GM18498 (cell line): ENCODE data around the gene POLA2.
A peak's percentile ranks its signal among the peaks of the same experiment; 100 is the strongest.

Experiments
- ATAC-seq: cut with Tn5 transposase; IDR thresholded peaks from one replicate; pipeline ENCODE4 v1.9.1; 2021; ENCODE audit warnings: mild to moderate bottlenecking, moderate library complexity; ENCODE audit not compliant: unreplicated experiment

The POLA2 gene

DNA sequence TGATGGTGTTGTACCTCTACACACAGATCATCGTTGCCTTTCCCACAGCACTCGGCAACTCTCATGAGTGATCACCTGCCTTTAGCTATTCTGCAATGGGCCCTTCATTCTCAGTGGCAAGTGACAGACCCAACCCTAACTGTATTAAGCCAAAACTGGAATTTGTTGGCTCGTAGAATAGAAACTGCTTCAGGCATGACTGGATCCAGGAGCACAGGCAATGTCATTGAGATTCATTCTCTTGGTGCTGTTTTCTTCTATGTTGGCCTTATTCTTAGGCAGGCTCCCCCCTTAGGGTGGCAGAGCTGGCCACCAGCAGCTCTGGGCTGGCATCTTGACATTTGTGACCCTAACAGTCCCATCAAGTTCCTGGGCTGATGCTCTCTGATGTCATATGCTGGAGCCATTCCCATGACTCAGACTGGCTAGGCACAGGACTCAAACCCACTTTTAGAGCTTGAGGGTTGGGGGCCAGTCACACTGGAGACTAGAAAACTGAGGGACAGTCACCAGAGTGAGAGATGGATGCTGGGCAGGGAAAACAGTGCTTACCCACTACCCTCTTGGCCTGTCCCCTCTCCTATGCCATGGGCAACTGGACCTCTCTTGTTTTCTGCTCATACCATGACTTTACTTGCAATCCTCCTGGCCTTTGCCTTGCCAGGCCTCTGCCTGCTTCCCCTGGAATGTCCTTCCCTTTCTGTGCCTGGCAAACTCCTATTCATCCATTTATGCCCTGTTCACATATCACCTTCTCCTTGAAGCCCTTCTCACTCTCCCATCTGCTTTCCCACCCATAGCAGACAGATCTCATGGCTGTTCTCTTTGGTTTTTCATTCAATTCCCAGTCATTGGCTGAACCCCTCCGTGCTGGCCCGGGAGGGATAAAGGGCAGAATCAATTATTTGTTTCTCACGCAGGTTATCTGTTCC is 45.8 kb downstream of the POLA2 start:
- ATAC-seq, result no peak

DNA sequence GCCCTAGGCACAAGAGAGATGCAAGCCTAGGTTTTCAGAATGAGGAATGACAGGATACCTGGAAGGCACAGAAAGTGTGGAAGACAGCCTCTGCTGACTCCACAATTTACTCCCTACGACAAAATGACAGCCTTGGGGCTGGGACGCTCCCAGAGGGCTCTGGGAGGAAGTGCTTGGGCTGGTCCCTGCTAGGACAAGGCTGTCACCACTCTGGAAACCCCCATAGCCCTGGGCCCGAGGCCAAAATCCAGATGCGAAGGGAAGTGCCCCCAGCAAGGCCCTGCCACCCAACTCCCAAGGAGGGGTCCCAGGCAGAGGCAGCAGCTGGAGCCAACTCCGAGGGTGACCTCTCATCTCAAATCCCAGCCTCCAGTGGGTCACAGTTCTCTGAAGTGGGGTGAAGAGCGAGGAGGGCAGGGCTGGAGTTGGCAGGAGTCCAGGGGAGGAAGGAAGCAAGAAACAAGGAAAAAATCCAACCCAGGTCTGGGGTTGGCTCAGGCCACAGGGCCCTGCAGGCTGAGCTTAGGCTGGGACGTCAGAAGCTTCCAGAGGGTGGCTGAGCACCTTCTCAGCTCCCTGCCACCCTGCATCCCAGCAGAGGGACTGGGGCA is 46.6 kb downstream of the POLA2 start:
- ATAC-seq, result no peak

DNA sequence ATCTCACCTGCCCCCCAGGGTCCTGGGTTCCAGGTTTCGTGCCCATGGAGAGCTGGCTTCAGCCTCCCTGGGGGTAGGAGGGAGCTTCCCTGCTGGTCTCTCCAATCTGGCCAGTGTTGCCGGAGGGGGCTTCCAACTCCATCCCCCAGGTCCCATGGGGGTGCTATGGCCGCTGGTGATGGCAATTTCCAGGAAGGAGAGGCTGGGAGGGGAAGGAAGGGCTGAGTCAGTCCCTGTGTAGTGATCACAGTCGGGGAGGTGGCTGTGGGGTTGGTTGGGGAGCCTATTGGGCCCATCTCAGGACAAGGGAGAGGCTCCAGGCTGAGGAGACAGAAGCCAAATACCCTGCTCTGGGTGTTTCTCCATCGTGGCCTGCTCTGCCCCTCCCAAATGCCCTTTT is 47.2 kb downstream of the POLA2 start:
- no peak for ATAC-seq

DNA sequence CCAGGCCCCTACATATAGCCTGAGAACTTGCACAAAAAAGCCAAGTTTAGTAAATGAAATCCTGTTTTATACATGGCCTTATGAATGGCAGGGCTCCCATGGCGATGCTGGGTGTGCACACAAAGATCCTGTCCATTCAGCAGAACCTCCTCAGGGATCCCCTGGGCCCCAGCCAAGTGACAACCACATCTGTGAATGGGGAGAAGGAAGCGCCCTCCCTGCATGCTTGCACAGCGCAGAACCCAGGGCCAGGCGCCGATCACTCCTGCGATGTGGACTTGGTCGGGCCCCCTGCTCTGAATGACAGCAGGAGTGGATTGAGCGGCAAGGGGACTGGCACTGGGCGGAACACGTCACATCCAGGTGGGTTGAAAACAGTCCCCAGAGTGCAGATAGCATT is 48.5 kb downstream of the POLA2 start:
- no peak for ATAC-seq

DNA sequence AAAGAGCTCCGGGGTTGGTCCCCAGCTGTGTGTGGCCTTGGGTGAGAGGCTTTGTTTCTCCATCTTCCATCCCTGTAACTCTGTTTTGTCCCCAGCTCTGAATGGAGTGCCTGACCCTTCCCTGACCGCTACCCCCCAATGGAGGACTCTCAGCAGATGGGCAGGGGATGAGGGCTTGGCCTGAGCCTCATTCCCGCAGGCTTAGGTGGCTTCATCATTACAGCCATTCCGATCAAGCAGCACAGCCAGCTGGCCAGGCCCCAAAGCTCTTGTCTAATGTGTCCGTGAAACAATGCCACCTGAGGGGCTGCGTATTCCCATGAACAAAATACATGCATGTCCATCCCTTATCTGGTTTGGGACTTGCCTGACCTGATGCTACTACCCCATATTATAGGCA is 49.0 kb downstream of the POLA2 start:
- no peak for ATAC-seq

DNA sequence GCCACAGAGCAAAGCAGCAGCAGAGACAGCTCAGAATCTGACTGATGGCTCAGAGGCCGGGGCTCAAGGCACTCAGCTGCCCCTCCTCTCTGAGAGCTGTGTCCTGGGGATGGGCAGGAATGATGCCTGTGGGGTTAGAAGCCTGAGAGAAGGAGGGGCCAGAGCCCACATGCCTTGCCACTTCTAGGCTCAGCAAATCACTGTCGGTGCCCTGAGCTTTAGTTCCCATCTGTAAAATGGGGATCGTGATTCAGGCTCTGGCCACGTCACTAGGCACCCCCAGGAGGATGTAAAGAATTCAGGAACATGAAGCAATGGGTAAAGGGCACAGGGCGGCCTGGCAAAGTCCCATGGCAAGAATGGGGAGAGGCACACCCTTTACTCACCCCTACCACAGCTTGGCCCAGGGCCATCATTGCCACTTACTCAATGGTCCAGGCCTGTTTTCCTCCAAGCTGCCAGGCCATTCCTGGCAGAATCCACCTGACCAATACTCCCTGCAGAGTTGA is 49.5 kb downstream of the POLA2 start:
- no peak for ATAC-seq

DNA sequence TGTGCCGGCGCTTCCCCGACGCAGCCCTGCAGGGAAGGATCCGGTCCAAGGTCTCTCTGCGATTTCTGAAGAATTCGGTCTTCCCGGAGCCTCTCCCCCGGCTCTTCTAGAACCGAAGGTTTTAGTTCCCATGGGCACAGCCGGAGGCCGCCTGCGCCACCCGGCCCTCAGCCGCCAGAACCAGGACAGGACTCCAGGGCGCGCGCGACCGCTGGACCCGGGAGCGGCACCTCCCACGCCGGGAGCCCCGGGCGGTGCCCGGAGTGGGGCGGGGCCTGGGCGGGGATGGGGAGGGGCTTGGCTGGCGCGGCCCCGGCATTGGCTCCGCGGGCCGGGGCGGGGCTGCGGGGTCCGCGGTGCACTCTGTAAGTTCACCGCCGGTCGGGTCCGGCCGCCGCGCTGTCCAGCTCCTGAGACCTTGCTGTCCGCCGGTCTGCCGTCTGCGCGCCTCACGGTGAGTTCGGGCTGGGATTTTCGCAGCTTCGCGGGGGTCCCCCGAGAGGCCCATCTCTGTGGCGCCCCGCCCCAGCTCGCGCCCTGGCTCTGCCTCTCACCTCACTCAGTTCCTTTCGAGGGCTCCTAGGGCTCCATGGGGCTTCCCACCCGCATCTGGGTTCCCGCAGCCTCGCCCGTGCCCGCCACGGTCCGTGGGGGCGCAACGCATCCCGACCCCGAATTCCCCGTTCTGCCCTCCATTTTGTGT is 52.9 kb downstream of the POLA2 start, which contains the start of gene CDC42EP2:
TSS of gene CDC42EP2 (plus strand) at position 366 of the 703 bp plus-strand sequence. CDS start 6,033 bp downstream, outside the sequence.
- ATAC-seq, result peak; percentile 88

DNA sequence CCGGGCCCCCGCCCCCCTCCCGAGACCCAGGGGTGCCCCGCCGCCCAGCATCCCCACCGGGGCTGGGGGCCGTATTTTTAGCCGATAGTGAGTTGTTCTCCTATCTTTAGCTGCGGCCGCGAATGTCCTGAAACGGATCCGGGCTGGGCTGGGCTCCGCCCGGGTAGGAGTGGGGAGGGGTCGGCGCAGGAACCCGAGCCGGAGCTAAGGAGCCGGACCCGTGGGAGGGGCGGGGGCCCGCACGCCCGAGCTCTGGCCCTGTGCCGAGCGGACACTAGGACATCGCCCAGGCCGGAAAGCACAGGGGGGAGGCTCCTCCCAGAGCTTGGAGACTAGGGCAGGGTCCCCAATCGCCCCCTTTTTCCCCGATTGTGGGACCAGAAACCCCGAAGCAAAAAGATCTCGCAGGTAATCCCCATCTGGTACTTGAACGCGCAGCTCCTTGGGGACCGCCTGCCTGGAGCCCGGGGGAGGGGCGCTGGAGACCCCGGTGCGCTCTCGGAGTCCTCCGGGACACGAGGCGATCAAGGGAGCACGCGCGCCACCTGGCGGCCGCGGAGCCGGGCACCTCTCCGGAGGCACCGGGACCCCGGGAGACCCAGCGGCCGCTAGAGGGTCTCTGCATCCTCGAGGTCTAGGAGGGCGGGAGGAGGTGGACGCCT is 53.6 kb downstream of the POLA2 start:
- no peak for ATAC-seq

DNA sequence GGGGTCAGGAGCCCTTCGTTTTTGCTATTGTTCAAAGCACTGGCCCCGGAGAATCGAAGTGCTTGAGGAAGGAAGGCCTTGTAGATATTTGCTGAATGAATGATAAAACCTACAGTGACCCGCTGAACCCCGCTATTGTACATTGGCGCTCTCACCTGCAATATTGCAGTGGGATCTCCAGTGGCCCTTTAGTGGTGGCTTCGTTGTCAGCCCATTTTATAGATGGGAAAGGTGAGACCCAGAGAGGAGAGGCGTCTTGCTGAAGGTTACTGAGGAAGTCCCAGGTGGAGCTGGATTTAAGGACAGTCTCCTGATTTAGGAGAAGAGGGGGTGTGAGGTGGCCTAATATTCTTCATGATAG is 54.1 kb downstream of the POLA2 start:
- ATAC-seq, result no peak

DNA sequence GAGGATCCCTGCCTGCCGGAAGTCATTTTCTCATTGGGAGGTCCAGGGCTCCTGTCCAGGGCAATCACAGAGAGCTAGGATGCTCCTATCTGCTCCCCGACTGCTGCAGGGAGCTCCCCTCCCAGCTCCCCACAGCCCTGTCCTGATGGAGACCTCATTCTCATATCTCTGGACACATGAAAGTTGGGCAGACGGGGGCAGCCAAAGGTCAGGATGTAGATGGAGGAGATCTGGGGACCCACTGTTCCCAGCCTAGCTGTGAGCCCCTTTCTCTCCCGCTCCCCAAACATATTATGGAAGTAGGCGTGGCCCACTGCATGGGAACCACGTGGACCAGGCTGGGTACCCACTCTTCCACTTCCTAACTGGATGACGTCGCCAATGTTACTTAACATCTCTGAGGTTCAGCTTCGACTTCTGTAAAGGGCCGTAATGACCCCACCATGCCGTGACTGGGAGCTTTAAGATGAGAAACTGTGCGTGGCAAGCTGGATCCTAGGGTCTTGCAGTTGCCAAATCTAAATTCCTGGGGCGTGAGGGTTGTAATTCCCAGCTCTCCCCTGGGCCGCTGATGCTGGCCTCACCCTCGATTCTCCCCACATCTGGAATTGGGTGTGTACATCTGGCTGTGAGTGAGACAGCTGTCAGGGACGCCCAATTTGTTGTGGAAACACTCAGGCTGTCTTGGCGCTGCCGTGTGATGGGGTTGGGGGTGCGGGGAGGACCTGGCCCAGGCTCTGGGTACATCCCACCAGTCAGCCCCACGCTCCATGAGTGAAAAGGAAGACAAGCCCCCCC is 54.7 kb downstream of the POLA2 start:
- no peak for ATAC-seq

DNA sequence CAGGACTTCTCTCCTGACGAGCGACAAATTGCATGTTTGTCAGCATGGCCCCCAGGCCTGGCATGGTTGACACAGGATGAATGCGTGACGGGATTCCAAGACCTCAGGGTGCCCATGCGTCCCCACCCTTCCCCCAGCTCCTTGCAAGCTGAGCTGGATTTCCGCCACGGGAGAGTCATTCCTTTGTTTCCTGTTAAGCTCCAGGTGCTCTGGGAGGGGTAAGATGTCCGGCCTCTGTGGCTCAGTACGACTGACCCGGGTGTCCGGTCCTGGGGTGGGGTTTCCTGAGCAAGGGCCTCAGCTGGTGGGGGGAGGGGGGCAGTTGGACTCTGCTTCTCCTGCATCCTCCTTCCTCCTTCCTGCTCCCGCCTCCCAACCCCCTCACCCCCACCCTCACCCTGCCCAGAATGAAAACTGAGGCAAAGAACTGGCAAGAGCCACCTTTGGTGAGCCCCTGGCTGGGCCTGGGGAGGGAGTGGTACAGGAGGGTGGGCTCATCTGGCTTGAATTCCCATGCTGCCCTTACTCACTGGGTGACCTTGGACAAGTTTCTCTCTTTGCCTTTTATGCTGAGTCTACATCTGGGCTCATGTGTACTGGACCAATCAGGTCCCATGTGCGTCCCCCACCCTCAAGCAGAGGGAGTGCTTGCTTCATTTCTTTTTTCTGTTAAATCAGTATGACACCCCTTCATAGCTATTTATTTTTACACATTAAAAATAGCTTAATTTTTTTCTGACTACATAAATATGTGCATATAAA is 55.4 kb downstream of the POLA2 start:
- no peak for ATAC-seq

DNA sequence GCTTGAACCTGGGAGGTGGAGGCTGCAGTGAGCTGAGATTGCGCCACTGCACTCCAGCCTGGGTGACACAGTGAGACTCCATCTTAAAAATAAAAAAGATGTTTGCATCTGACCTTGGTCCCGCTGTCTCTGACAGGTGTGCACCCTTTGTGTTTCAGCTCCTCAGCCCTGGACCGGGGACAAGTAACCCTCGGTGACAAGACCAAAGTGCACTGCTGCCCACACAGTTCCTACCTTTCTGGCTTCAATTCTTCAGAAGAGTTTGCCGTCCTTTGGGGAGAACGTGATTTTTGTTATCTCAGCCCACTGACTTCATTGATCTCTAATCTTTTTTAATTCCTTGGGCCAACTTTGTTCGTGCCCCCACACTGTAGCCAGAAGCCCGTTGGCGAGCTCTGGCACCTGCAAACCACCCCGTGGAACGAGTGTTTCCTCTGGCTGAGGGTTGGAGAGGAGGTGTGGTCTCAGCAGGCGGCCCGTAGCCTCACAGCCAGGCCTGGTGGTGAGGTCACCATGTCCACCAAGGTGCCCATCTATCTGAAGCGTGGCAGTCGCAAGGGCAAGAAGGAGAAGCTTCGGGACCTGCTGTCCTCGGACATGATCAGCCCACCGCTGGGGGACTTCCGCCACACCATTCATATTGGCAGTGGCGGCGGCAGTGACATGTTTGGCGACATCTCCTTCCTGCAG is 58.8 kb downstream of the POLA2 start:
- ATAC-seq, result no peak

DNA sequence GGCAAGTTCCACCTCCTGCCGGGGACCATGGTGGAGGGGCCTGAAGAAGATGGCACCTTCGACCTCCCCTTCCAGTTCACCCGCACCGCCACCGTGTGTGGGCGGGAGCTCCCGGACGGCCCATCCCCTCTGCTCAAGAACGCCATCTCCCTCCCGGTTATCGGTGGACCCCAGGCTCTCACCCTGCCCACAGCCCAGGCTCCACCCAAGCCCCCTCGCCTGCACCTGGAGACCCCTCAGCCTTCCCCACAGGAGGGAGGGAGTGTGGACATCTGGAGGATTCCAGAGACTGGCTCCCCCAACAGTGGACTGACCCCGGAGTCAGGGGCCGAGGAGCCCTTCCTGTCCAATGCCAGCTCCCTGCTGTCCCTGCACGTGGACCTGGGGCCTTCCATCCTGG is 59.3 kb downstream of the POLA2 start:
- ATAC-seq, result no peak

DNA sequence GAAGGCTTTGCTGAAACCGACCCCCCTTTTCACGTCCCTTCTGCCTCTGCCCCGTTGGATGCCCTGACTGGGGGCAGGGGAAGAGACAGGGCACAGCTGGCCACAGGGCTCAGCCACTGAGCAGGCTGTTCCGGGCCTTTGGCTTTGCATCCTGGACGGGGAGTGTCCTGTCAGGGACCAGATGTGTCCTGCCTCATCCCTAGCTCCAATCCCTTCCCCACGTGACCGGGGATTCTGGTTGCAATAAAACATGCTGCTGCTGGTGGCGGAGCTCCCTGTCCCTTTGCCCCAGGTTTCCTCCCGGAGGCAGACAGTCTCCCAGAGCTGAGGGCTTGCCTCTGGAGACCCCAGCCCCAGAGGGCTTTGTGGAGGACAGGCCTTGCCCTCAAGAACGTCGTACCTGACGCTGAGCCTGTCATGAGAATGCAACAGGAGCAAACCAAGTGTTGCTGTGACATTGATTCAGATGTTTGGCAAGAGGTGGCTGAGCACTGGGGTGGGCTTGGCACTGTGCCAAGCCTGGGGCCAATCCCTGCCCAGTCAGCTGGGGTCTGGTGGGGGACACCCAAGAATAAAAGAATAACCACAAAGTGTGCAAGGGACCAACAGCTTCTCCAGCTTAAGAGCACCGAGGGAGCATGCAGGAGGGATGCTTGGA is 60.2 kb downstream of the POLA2 start:
- ATAC-seq, result no peak

DNA sequence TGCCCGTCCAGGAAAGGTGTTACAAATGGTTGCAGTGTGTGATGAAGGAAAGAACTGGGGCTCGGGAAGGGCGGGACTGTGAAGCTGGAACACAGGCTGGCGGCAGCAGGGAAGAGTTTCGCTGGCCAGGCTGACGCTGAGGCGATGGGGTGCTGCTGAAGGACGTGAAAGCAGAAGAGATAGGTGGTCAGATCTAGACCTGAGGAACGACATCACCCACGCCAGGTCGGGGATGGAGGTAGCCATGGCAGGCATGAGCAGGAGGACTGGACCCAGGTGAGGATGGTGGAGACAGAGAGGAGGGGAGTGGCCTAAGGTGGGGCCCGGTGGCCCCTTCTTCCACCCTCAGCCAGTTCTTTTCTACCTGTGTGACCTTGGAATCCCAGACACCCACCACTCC is 62.1 kb downstream of the POLA2 start:
- no peak for ATAC-seq

DNA sequence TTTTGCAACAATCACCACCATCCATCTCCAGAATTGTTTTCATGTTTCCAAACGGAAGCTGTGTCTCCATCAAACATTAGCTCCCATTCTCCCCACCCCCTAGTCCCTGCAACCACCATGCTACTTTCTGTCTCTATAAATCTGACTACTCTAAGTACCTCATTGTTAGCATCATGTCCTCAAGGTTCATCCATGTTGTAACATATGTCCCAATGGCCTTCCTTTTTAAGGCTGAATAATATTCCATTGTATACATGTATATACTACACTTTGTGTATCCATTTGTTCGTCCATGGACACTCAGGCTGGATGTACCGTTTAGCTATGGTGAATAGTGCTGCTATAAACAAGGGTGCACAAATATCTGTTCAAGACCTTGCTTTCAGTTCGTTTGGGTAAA is 63.7 kb downstream of the POLA2 start:
- ATAC-seq, result no peak

DNA sequence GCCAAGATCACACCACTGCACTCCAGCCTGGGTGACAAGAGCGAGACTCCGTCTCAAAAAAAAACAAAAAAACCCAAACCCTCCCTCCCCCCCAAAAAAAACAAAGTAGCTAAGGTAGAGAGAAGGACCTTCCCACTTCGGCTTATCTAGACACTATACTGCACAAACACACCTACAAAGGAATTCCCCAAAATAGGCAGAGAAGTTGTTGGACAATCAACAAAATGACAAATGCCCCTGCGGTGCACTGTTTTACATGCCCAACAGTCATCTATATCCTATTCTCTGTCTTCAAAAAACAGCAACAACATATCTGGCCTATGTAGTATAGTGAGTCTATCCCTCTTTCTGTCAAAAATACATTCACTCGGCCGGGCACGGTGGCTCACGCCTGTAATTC is 65.3 kb downstream of the POLA2 start:
- no peak for ATAC-seq

DNA sequence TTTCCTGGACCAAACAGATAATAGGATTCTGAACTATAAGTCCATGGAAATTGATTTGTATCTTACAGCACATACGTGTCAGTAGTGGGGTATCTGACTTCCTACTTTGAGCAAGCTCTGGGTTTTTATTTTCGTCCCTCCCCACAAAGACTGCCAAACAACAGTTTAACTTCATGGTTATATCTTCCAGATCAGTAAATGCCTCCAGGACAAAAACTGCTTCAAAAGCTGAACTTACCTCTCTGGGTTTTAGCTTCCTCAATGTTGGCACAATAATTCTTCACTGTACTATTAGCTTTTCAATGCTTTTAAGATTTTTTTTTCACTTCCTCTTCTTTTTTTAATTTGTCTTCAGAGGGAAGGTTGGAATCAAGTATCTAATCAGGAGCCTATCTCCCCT is 67.7 kb downstream of the POLA2 start:
- no peak for ATAC-seq
